SK-N-SH treated with all-trans-retinoic acid at 6 μM for 48 hours (cell line): ENCODE data around the gene CYB5B.

Experiments used
- ARNTL ChIP-seq: fragments of 450-650 bp; formaldehyde crosslinking; IDR thresholded peaks from 2 replicates; pipeline ENCODE4 v1.5.0; 2020; ENCODE audit warnings: low read depth, mild to moderate bottlenecking, moderate library complexity, borderline replicate concordance
- CREB5 ChIP-seq: fragments of 250-450 bp; sonication (Bioruptor Pico); IDR thresholded peaks from 2 replicates; pipeline ENCODE4 v1.5.1; 2020; ENCODE audit warnings: low read depth, mild to moderate bottlenecking, moderate library complexity
- CSDC2 ChIP-seq: fragments of 250-450 bp; sonication (Bioruptor Pico); IDR thresholded peaks from 2 replicates; pipeline ENCODE4 v1.5.0; 2020; ENCODE audit warnings: mild to moderate bottlenecking, moderate library complexity
- TOX ChIP-seq: fragments of 250-450 bp; sonication (Bioruptor Pico); IDR thresholded peaks from 2 replicates; pipeline ENCODE4 v1.8.0; 2021; ENCODE audit warnings: mild to moderate bottlenecking, moderate library complexity, borderline replicate concordance
- ZFP3 ChIP-seq: fragments of 250-450 bp; sonication (Bioruptor Pico); IDR thresholded peaks from 2 replicates; pipeline ENCODE4 v1.5.0; 2020; ENCODE audit warnings: mild to moderate bottlenecking, moderate library complexity
- ZFP30 ChIP-seq: fragments of 450-650 bp; formaldehyde crosslinking; IDR thresholded peaks from 2 replicates; pipeline ENCODE4 v1.5.0; 2022; ENCODE audit warnings: mild to moderate bottlenecking, moderate library complexity
- ZNF565 ChIP-seq: fragments of 450-650 bp; formaldehyde crosslinking; conservative IDR thresholded peaks from 2 replicates; pipeline ENCODE4 v1.5.0; 2020; ENCODE audit warnings: low read depth, mild to moderate bottlenecking, moderate library complexity

- TF ChIP-seq ZNF565 (CRISPR knock-in tag): no peak
- TF ChIP-seq ZFP3 (CRISPR knock-in tag): no peak
- TF ChIP-seq ARNTL (CRISPR knock-in tag): no peak
- no peak for TF ChIP-seq CREB5 (CRISPR knock-in tag)
- TF ChIP-seq ZFP30 (CRISPR knock-in tag): no peak
- no peak for TF ChIP-seq CSDC2
- TF ChIP-seq TOX: no peak
These were observed 57.5 kb downstream of the CYB5B start for GRCh38 chr16:69481901-69482341.
